Hepatocyte (in vitro differentiated cells): ENCODE results near the gene IKBIP.

Source experiments
- CTCF ChIP-seq: fragments of 200-600 bp; sonication (generic); IDR thresholded peaks from 2 replicates; pipeline ENCODE4 v1.5.1; 2016; ENCODE audit warnings: antibody characterized with exemption, mild to moderate bottlenecking; ENCODE audit not compliant: poor library complexity
- EZH2 ChIP-seq: fragments of 200-600 bp; sonication (generic); IDR thresholded peaks from 2 replicates; pipeline ENCODE4 v1.6.1; 2016; ENCODE audit warnings: antibody characterized with exemption, mild to moderate bottlenecking, borderline replicate concordance
- EZH2phosphoT487 ChIP-seq: fragments of 200-600 bp; sonication (generic); IDR thresholded peaks from one replicate; pipeline ENCODE4 v1.6.1; 2018; ENCODE audit warnings: antibody characterized with exemption, mild to moderate bottlenecking, low read depth, moderate library complexity; ENCODE audit not compliant: unreplicated experiment, severe bottlenecking

GRCh38 chr12:98581101-98581500 is 63.5 kb downstream of the IKBIP start:
- TF ChIP-seq CTCF, result no peak
- no peak for TF ChIP-seq EZH2
- TF ChIP-seq EZH2phosphoT487, result no peak
